Measurements from ENCODE around the gene PIH1D2.

DNA sequence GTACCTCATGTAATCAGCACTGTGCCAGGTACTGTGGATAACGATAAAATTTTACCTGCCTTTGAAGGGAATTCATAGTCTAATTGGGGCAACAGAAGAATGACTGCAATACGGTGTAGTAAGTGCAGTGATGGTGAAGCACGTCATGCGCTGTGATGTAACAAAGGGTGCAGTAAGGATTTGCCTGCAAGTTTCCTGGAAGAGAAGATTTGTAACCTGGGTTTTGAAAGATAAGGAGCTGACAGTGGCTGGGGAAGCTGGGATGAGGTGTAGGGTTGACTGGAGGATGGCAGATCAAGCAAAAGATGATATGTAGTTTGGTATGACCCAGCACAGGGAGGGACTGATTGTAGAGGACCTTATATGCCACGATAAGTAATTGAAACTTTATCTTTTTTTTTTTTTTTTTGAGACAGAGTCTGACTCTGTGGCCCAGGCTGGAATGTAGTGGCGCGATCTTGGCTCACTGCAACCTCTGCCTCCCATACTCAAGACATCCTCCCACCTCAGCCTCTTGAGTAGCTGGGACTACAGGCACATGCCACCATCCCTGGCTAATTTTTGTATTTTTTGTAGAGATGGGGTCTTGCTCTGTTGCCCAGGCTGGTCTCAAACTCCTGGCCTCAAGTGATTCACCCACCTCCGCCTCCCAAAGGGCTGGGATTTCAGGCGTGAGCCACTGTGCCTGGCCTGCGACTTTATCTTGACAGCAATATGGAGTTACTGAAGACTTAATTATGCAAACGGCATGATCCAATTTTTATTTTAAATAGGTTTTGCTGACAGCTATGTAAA, 24.1 kb upstream of the PIH1D2 start:
- TF ChIP-seq, protein P1, sequence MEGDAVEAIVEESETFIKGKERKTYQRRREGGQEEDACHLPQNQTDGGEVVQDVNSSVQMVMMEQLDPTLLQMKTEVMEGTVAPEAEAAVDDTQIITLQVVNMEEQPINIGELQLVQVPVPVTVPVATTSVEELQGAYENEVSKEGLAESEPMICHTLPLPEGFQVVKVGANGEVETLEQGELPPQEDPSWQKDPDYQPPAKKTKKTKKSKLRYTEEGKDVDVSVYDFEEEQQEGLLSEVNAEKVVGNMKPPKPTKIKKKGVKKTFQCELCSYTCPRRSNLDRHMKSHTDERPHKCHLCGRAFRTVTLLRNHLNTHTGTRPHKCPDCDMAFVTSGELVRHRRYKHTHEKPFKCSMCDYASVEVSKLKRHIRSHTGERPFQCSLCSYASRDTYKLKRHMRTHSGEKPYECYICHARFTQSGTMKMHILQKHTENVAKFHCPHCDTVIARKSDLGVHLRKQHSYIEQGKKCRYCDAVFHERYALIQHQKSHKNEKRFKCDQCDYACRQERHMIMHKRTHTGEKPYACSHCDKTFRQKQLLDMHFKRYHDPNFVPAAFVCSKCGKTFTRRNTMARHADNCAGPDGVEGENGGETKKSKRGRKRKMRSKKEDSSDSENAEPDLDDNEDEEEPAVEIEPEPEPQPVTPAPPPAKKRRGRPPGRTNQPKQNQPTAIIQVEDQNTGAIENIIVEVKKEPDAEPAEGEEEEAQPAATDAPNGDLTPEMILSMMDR (conservative IDR thresholded peaks at IDR 0.05 in 1 of 2, IDR thresholded peaks at IDR 0.05 in 1 of 2; ENCODE audit: low read depth in 1 of 2, low read length in 2 of 2) = no peak
- no peak for TF ChIP-seq EZH2 (IDR thresholded peaks at IDR 0.05; ENCODE audit: low read length, missing control alignments)
